ENCODE measurements around the gene TCF7L2.

The TCF7L2 gene

DNA sequence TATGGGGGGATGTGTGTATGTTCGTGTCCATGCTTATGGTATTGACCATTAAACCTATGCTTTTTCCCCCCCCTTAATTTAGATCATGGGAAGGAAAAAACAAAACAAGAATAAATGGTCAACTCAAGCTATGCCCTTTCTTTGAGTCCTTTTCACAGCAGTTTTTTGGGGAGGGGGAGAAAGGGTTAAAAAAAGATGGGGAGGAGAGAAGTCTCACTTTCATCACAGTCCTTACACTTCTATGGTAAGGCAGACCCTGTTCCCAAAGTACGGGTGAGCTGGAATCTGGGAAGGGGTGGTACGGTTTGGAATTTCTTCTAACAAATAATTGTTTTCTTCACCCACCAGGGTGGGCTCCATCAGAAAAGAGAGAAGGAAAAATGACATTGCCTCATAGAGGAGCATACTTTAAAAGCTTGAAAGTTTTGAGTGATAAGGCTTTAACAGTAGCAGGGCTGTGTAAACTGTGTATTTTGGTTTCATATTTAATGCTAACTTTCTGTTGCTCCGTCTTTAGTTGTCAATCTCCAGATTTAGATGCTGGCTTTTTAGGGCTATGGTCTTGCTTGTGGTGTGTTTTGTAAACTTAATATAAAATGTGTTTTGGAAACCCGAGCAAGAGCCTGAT is 180.1 kb downstream of the TCF7L2 start:
- no peak for DNase-seq

DNA sequence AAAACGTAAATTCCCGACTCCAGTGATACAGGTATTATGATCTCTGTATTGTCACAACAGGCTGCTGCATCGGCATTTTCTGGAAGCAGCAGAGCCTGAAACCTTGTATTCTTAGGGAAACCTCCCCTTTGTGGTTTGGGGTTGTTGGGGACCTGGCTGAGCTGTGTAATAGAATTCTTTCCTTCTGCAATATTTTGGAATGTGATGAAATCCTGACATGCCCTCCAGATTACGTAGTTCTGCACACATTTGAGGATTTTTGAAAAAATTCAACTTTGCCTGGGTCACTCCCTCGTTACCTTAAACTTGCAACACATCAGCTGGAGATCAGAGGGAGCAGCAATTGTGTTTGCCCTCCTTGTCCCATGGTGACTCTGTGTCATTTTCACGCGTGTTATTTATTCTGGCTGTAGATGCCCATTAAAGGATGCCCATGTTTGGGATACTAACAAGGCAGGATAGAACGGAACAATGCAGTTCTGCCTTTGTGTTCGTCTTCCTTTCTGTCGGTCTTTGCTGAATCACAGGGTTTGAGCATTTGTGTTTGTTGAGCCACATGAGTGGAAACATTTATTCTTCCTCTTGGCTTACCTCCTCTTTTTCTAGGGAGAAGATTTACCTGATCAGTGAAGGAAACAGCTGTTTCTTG is 181.7 kb downstream of the TCF7L2 start:
- DNase-seq, result no peak

DNA sequence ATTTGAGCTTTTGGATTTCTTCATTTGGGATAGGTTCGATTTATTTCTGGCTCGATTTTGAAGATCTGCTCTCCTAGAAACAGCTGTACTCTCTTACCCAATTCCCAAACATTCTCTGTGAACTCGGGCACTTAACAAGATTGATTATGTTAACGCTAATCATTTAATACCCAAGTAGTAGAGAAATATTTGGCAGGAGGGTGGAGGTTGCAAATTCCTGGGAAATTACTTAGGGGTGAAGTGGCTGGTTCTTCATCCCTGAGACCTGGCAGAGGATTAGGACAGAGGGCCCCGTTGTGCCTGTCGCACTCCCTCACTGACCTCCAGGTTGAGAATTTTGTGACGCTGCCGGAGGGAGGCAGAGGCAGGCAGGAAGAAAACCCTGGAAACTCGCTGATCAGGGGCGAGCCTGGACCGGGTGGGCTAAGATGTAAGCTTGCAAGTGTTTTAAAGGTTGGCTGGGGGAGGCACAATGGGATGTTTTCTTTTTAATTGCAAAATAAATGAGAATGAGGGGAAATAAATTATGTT is 182.6 kb downstream of the TCF7L2 start:
- no peak for DNase-seq

DNA sequence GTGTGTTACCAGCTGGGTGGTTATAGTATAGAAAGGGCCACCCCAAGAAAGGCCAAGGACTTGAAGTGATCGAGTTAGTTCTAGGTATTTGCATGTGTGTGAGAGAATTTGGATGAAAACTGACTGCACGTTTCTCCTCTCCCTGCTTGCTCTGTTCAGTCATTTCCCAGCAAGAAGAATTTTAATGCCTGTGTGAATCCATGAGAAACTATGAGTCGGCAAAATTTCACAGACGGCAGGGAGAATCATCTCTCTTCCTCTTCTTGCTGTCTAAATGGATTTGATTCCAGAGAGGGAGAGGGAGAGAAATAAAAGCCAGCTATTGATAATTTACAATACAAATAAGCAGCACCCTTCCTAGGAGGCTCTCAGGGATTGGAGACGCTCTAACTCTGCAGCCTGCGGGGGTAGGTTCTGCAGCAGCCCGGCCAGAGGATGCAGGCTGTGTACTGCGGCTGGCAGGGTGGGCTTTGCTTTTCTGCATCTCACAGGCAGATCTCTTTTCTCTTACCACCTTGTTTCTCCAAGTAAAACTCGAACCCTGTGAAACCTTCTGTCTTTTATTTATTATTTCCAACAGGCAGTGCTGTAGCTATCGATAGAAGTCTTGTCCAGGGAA is 183.6 kb downstream of the TCF7L2 start:
- DNase-seq, result no peak

DNA sequence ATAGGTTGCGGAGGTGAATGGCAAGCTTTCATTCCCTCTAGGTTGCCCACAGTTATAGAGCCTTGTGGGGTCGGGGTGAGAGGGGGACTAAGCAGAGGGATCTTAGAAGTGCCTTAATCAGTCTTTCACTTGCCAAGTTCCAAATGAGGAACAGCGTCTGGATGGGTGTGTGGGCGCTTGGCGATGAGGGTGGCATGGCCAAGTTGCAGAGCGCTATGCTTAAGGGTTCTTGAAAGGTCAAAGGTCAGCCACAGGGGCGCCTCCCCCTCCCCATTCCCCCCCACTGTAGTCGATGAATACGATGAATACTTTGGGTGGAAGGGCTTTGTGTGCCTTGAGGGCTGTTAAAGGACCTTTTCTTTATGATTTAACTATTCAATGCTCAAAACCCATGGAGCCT is 185.0 kb downstream of the TCF7L2 start:
- DNase-seq, result no peak

DNA sequence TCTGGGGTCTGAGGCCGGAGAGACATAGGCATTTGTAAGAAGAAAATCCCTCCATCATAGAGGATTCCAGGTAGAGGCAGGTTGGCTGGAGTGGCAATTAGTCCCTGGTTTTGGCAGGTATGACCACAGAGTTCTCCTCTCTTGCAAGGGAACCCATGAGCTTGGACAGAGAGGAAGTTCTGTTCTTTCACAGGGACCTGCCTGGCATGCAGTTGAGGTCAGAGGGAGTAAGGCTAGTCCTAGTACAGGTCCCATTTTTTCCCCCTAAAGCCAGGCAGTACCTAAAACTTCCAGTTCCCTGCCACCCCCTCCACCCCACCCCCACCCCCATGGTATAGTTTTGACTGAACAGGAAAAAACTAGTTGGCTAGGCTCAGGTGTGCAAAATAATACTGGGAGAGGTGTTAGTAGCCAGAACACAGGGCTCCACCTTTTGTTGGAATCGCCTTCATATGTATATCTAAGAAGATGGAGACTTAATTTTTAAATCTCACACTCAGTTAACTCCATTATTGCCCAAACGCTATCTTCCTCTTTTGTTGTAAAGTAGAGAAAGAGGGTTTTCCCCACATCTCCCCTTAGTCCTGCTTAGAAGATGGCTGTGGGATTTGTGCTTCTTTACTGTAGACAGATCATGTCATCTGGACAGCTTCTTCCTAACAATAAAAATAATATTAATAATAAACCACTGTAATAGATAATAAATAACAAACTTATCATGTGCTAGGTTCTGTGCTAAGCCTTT is 188.1 kb downstream of the TCF7L2 start:
- no peak for DNase-seq

DNA sequence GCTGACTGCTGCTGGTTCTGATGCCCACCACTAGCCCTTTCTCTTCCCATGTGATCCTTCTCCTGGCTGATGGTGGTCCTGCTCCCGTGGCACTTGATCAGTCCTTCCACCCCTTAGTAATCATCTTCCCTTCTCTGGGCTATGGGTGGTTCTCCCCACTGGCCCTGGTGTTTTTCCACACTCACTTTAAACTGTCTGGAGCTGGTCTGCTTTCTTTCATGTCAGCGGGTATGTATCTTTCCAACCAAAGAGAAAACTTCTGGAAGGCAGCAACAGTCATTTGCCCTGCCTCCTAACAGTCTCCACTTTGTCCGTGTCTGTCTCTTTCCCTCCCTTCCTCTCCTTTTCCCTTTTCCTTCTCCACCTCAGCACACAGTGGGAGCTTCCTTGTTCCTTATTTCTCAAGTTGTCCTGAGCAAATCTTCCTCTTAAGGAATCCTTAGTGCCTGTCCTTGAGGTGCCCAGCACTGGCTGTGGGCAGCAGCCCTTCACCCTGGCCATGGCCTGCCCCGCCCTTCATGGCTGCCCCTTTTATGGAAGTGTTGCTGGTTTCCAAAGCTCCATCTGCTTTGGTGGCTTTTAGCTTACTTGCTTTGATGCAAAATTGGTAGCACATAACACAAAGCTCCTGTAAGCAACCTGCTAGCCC is 189.0 kb downstream of the TCF7L2 start:
- no peak for DNase-seq

DNA sequence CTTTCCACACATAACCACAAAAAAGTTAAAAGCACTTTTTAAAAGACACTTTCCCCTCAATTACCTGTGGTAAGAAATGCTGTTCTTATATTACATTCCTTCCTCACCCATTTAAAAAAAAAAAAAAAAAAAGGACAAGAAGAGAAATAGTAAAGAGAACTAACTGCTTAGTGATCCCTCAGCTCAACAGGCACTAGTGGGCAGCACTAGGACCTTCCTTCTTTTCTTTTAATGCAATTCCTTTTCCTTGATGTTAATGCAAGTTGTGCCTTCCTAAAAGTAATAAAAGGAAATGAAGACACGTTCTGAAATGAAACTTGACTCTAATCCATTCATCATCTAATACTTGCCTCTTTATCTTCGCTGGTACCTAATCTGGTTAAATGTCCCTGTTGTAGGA is 189.7 kb downstream of the TCF7L2 start:
- no peak for DNase-seq

DNA sequence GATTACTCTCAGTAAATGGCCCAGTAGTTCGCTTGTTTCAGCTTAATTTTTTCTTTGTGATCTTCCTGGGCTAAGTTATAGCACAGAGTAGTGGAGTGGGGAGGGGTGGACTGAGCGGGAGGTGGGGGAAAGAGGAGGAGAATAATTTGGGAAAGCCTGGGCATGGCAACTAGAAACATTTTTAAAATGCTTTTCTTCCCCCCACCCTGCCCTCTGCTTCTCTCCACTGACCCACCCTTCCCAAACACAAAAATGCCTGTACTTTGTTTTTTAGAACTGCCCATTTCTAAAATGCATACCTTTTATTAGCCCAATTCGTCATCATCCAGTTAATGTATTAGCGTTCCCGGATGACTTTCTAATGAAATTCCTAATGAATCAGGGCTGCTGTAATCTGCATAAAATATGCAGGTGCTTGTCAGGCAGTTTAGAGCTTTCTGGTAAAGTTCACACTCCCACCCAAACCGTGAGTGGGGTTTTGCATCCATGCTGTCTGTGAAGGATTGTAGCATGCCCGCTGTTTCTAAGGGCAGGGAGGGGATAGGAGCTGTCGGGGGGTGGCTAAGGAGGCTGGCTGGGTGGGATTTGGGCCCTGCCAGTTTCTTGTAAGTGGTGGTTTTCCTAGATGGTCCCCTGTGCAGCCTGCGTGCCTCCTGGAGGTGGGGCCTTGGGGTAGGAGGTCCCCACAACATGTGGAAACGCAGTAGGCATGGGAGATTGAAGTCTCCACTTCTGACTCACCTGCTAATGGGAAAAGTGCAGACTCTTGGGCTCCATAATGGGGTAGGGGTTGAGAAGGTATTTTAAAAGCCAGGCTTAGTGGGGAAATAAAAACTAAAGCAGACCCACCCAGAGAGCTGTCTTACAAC is 190.3 kb downstream of the TCF7L2 start:
- DNase-seq, result no peak

DNA sequence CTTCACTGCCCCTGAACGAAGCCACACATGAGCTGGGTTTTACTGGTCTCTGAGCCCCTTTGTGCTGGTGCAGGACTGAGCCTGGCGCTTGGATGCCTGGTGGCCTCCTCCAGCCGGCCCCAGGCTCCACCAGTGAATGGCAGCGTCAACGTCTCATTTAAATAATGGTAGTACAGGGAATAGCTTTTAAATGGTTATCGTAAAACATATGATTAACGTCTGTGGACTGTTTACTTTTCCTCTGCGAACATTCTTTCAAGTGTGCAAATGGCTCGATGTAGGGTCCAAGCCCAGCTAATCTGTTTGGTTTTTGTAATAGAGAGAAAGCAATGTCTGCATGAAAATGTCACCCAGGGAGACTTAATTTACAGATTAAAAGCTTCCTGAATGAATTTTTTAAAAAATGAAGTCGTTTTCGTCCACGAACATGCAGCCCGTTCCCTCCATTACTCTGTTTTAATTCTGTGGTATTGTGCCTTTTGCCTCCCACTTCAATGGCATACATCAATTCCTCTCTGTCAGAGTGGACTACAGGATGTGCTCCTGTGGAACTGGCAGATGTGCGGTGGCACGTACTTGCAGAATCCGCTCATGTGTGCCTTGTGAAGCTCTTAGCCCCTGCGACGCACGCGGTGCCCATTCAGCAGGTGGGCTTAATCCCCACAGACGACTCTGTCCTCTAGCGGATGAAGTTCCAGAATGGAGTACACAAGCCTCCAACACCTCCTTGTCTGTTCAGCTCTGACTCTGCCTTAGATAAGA is 192.7 kb downstream of the TCF7L2 start:
- DNase-seq, result no peak

DNA sequence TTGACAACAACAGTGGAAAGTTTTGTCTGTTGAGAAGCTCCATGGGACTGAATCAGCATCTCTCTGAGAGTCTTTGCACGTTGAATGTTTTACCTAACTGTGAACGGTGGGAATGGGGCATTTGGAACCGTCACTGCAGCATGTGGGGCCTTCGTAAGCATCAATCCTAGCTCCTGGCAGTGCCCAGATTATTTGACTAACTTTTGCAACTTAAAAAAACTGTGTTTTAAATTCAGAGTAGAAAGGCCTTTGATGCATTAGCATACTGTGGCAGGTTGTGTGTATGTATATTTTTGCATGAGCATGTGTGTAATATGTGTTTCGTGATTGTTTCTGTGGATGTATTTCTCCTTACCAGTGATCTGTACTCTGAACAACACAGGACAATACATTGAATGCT is 194.5 kb downstream of the TCF7L2 start:
- DNase-seq, result no peak

DNA sequence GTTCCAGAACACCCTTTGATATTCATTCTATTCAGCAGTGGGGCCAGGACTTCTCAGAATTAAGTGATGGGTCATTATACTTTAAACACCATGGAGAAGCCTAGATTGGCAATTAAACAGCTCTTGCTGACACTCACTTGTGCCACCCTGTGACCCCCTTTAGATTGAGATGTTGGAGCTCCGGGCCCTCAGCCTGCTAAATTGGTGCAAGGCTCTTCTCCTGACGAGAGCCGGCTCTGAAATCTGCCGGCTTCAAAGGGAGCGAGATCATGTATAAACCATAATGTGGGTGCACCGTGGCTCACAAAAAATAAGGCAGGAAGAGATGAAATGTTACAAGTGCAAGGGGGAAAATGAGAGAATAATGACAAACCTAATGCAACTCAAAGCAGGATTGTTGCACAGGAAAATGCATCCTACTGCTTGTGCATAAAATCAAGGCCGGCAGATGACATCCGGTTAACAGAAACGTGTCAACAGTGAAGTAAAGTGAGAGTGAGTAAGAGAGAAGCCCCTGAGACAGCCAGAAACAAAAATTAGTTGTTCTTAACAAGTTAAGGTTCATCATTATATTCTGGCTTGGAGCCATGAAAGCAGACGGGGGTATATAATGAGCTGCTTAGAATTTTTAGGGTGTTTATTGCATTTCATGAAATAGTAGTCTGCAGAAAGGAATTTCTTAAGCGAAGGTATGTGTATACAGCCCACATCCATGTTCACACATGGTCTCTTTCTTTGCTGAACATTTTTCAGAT is 198.2 kb downstream of the TCF7L2 start:
- no peak for DNase-seq

DNA sequence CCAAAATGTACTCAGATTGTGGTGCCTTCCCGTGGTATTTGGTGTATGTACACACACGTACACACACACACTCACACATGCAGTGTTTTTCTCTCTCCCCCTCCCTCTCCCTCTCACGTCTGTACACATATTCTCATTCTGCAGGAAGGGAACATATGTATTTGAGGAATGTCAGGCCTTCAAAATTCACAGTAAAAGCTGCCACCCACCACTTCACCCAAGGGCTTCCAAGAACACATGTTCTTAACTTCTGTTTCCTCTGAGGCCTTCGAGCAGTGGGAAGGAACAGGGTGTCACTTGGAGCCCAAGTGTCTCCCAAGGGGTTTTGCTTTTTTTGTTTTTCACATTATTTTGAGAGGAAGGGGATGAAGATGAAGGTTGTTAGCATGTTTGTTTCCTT is 198.9 kb downstream of the TCF7L2 start:
- no peak for DNase-seq

DNA sequence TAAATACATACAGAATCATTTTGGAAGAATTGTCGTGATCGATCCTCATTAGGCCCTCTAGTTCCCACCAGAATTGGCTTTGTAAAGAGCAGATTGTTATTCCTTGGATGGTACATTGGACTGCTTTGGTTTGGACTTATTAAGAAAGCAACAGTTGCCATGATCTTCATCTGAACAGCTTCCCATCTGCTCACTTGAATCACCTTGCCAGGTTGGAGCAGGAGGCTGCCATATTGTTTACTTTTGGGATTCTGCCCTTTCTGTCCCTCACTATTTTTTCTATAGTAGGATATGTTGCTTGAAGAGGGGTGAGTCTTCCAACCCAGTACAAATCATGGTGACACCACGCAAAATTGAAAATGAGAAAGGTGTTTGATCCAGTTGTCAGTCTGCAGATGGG is 199.6 kb downstream of the TCF7L2 start:
- no peak for DNase-seq

DNA sequence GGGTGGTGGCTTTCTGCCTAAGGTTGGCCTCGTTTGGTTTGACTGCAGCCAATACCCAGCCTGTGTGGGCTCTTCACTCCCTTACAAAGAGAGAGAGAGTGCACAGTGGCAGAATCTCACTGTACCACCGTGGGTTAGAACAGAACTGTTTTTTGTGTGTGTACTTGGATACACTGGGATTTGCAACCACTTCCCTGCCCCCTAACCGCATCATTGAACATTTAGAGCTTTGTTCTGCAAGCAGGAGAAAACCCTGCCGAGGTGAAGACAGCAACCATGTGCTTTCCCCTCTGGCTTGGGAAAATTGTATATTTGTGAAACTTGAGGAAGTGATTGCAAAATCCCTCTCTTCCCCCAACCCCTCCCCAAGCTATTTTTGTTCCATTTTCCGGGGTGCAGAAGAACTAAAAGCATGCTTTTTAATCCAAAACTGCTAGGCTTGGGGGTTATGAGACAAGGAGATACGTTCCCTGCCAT is 201.2 kb downstream of the TCF7L2 start:
- DNase-seq, result no peak

DNA sequence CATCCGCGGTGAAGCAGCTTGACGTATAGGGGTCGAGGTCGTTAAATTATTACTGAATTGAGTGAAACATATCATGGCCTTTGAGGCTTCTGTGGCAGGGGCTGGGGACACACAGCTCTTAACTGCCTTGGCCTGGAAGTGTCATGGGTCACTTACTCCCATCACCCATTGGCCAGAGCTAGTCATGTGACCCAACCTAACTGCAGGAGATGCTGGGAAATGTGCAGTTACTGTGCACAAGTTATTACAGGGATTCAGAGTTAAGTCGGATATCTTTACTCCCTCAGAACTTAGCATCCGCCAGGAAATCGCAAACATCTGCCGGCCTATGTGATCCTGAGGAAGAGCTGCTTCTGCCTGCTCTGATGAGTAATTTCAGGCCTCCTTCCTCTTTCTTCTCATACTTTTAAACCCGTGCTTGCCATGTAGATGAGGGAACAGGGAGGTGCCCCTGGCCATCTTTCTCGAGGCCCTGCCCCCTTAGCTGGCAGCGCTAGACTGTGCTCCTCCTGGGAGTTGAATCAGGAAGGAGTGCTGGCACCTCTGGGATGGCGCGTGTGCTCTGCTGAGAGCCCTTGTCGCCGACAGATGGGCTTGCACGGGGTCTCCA is 203.6 kb downstream of the TCF7L2 start:
- DNase-seq, result no peak

DNA sequence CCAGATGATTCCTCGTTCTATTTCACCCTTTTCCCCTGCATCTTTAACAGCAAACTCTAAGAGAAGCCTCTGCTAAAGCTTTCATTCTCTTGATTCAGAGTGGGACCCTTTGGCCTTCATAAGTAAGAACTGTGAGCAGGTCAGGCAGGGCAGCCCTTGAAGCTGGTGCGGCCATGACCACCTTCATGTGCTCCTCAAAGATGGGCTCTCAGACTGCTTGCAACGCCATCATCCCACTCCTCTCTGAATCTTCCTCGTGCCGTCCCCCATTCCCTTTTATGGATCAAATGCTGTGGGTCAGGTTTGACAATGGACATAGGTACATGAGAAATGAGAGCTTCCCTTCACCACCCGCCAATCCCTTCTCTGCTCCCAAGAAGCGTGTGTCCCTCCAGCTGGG is 207.4 kb downstream of the TCF7L2 start:
- DNase-seq, result no peak

DNA sequence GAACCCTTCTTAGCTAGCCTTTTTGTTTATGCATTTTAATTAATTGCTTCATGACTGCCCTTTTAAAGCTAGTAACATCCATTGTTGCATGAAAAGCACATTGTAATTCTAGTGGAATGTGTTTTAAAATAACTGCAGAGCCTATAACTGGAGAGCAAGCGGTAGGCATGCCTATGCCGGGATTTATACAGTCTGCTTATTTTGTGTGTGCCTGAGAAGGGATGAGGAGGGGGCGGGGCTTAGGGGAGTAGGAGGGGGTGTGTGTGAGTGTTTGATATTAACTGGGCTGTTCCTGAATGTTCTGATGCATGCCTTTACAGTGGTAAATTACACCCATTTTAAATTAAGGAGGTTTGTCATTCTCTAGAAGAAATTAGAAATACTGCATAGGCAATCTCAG is 208.1 kb downstream of the TCF7L2 start:
- no peak for DNase-seq

DNA sequence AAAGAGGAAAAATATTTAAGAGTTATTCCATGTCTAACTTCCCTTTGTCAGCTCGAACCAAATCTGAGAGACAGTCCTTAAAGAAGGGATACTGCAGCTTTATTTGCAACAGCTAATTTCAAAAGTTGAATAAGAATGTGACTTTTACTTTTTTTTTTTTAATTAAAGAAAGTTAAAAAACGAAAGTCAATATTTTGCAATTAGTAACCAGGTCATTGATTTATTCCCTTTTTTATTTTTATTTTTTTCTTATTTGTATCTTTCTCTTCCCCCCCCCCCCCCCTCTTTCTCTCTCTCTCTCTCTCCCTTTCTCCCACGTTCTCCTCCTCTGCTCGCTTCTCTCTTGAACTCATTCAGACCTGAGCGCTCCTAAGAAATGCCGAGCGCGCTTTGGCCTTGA is 209.5 kb downstream of the TCF7L2 start:
- no peak for DNase-seq

DNA sequence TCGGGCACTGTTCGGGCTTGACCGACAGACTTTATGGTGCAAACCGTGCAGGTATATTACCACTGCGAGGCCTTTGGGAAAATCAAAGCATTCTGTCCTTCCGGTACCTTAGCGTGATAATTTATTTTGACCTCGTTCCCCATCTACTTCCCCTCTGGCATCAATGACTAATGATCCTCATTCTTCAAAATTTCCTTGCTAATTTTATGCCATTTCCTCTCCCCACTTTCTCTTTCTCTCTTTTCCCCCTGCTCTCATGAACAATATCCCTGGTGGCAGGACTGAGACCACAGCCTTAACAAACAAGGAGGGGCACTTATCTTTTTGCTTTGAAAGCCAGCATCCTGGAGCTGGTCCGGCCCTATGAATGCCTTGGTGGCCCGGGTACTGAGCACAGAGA is 210.6 kb downstream of the TCF7L2 start:
- DNase-seq, result no peak

All from activated CD4-positive, alpha-beta T cell treated with anti-CD3 and anti-CD28 coated beads for 48 hours (primary cell).